H9 (cell line): Measurements from ENCODE around the gene PRKD2. TPM values are rescaled to one million over a fixed set of nuclear protein-coding genes. Genes with fewer than 3 reads are reported as not detected.

Source experiments
- DNase-seq: peaks from one replicate; pipeline ENCODE4 v3.0.0-alpha.2; 2017
- H2AFZ ChIP-seq: one replicate; pipeline ENCODE4 v1.6.1; 2013; ENCODE audit warnings: mild to moderate bottlenecking, low read length, control low read depth, moderate library complexity
- H2AK5ac ChIP-seq: 2 replicates; pipeline ENCODE4 v1.6.1; 2013; ENCODE audit warnings: low read length, control low read depth, mixed read lengths; ENCODE audit not compliant: insufficient read length
- H2BK120ac ChIP-seq: one replicate; pipeline ENCODE4 v1.6.1; 2013; ENCODE audit warnings: low read depth, mild to moderate bottlenecking, low read length, control low read depth, inconsistent platforms; ENCODE audit not compliant: poor library complexity, severe bottlenecking
- H2BK12ac ChIP-seq: 2 replicates; pipeline ENCODE4 v1.6.1; 2013; ENCODE audit warnings: low read length, control low read depth, mixed read lengths, low read depth; ENCODE audit not compliant: insufficient read length
- H2BK15ac ChIP-seq: 2 replicates; pipeline ENCODE4 v1.6.1; 2013; ENCODE audit warnings: low read depth, low read length, control low read depth
- H2BK20ac ChIP-seq: one replicate; pipeline ENCODE4 v1.6.1; 2013; ENCODE audit warnings: low read depth, mild to moderate bottlenecking, low read length, control low read depth, inconsistent platforms; ENCODE audit not compliant: poor library complexity, severe bottlenecking
- H2BK5ac ChIP-seq: 2 replicates; pipeline ENCODE4 v1.6.1; 2013; ENCODE audit warnings: low read length, control low read depth, mixed read lengths; ENCODE audit not compliant: insufficient read length
- H3K14ac ChIP-seq: 2 replicates; pipeline ENCODE4 v1.6.1; 2013; ENCODE audit warnings: low read length, control low read depth; ENCODE audit not compliant: insufficient read depth
- H3K18ac ChIP-seq: 2 replicates; pipeline ENCODE4 v1.6.1; 2013; ENCODE audit warnings: low read depth, mild to moderate bottlenecking, mixed read lengths, low read length, control low read depth; ENCODE audit not compliant: insufficient read length
- H3K23ac ChIP-seq: 2 replicates; pipeline ENCODE4 v1.6.1; 2013; ENCODE audit warnings: low read length, control low read depth, mixed read lengths, low read depth; ENCODE audit not compliant: insufficient read length
- H3K23me2 ChIP-seq: 2 replicates; pipeline ENCODE4 v1.6.1; 2013; ENCODE audit warnings: low read depth, mild to moderate bottlenecking, mixed read lengths, low read length, control low read depth; ENCODE audit not compliant: insufficient read length, poor library complexity, severe bottlenecking
- H3K27ac ChIP-seq: 2 replicates; pipeline ENCODE4 v1.5.1; 2013; ENCODE audit warnings: low read length, control low read depth, mixed read lengths, low read depth; ENCODE audit not compliant: insufficient read length
- H3K27me3 ChIP-seq: 2 replicates; pipeline ENCODE4 v1.6.1; 2013; ENCODE audit warnings: low read length, control low read depth, inconsistent platforms; ENCODE audit not compliant: insufficient read depth
- H3K4ac ChIP-seq: 2 replicates; pipeline ENCODE4 v1.6.1; 2013; ENCODE audit warnings: low read depth, mild to moderate bottlenecking, control low read depth, inconsistent platforms, low read length, moderate library complexity
- H3K4me1 ChIP-seq: 2 replicates; pipeline ENCODE4 v1.6.1; 2013; ENCODE audit warnings: low read length, control low read depth, inconsistent platforms; ENCODE audit not compliant: insufficient read depth
- H3K4me2 ChIP-seq: 2 replicates; pipeline ENCODE4 v1.6.1; 2013; ENCODE audit warnings: low read length, control low read depth, mixed read lengths; ENCODE audit not compliant: insufficient read length, insufficient read depth
- H3K56ac ChIP-seq: 2 replicates; pipeline ENCODE4 v1.6.1; 2013; ENCODE audit warnings: low read depth, mild to moderate bottlenecking, mixed read lengths, low read length, control low read depth; ENCODE audit not compliant: insufficient read length
- H3K79me1 ChIP-seq: 2 replicates; pipeline ENCODE4 v1.6.1; 2013; ENCODE audit warnings: low read depth, mild to moderate bottlenecking, moderate library complexity, low read length, control low read depth, inconsistent platforms; ENCODE audit not compliant: insufficient read depth, poor library complexity, severe bottlenecking
- H3K79me2 ChIP-seq: 2 replicates; pipeline ENCODE4 v1.6.1; 2013; ENCODE audit warnings: low read length, control low read depth, inconsistent platforms; ENCODE audit not compliant: insufficient read depth
- H3K9ac ChIP-seq: 2 replicates; pipeline ENCODE4 v1.6.1; 2013; ENCODE audit warnings: low read length, control low read depth, mixed read lengths; ENCODE audit not compliant: insufficient read length; ENCODE audit errors: extremely low read depth
- H3K9me3 ChIP-seq: one replicate; pipeline ENCODE4 v1.6.1; 2013; ENCODE audit warnings: low read depth, low read length, inconsistent platforms; ENCODE audit not compliant: control insufficient read depth
- H3T11ph ChIP-seq: one replicate; pipeline ENCODE4 v1.6.1; 2013; ENCODE audit warnings: mild to moderate bottlenecking, low read length, control low read depth, inconsistent platforms
- H4K20me1 ChIP-seq: one replicate; pipeline ENCODE4 v1.6.1; 2013; ENCODE audit not compliant: control insufficient read depth, insufficient read length, insufficient read depth
- H4K5ac ChIP-seq: 2 replicates; pipeline ENCODE4 v1.6.1; 2013; ENCODE audit warnings: low read depth, mild to moderate bottlenecking, mixed read lengths, low read length, control low read depth; ENCODE audit not compliant: insufficient read length
- H4K8ac ChIP-seq: replicated peaks from 2 replicates; pipeline ENCODE4 v1.6.1; 2013; ENCODE audit warnings: low read length, control low read depth, mixed read lengths, low read depth; ENCODE audit not compliant: insufficient read length
- H4K91ac ChIP-seq: 2 replicates; pipeline ENCODE4 v1.6.1; 2013; ENCODE audit warnings: low read depth, mild to moderate bottlenecking, moderate library complexity, mixed read lengths, low read length, control low read depth; ENCODE audit not compliant: insufficient read length
- H3K27ac Mint-ChIP-seq, 3 experiments: 2 replicates in 2 of 3; 3 replicates in 1 of 3; pipeline ENCODE4 v1.8.0; 2020 to 2021; ENCODE audit warnings: mixed read lengths in 3 of 3, mild to moderate bottlenecking in 1 of 3, moderate library complexity in 1 of 3
- H3K27me3 Mint-ChIP-seq: 2 replicates; pipeline ENCODE4 v1.8.0; 2021; ENCODE audit warnings: low read depth, mild to moderate bottlenecking, moderate library complexity, mixed read lengths
- H3K36me3 Mint-ChIP-seq, 3 experiments: 2 replicates in 2 of 3; 3 replicates in 1 of 3; pipeline ENCODE4 v1.8.0; 2020 to 2021; ENCODE audit warnings: low read depth in 3 of 3, mixed read lengths in 3 of 3; ENCODE audit not compliant: insufficient read depth in 1 of 3
- H3K4me1 Mint-ChIP-seq, 2 experiments: 2 replicates each; pipeline ENCODE4 v1.8.0; 2020; ENCODE audit warnings: mixed read lengths in 2 of 2
- H3K4me3 Mint-ChIP-seq, 2 experiments: 2 replicates in 1 of 2; 3 replicates in 1 of 2; pipeline ENCODE4 v1.8.0; 2020 to 2021; ENCODE audit warnings: mild to moderate bottlenecking in 2 of 2, mixed read lengths in 2 of 2, moderate library complexity in 1 of 2
- H3K9me3 Mint-ChIP-seq, 2 experiments: 2 replicates in 1 of 2; 3 replicates in 1 of 2; pipeline ENCODE4 v1.8.0; 2020; ENCODE audit warnings: mild to moderate bottlenecking in 2 of 2, mixed read lengths in 2 of 2, moderate library complexity in 1 of 2
- CTCF ChIP-seq: fragments of 200-600 bp; sonication (generic); conservative IDR thresholded peaks from 3 replicates; pipeline ENCODE4 v1.8.0; 2021; ENCODE audit warnings: antibody characterized with exemption, mild to moderate bottlenecking
- WGBS: extraction: QIAGEN DNeasy Blood & Tissue Kit; methylation state at CpG from one replicate; pipeline ENCODE4 v1.1.7; 2013; ENCODE audit warnings: missing lambda C conversion rate, low lambda C conversion rate, mixed read lengths; ENCODE audit not compliant: insufficient read length; ENCODE audit errors: extremely low coverage; 5-methylcytosine and 5-hydroxymethylcytosine counted together
- total RNA-seq: library from RNA; stranded (reverse); gene quantifications from 2 replicates; pipeline ENCODE4 v1.2.1, GENCODE V29; 2021

The PRKD2 gene
- total RNA-seq, 1 experiment from 2014 or later, result 60.7 TPM

- Mint-ChIP-seq H3K36me3 (no peaks in the 10 kb centered on the region), H3K9me3 (no peaks in the 10 kb centered on the region), H3K4me1 (peaks cover 22 to 30% of the 10 kb centered on the region in 2 experiments), H3K27ac (no peak overlapping the region), H3K4me3 (peak overlapping the region; percentile 64 to 91), H3K27me3 (peaks cover 45% of the 10 kb centered on the region)
- H3K56ac ChIP-seq, result no peak overlapping the region
- H4K20me1 ChIP-seq, result no peaks in the 10 kb centered on the region
- no peak overlapping the region for H3K27ac ChIP-seq
- no peak overlapping the region for H3K14ac ChIP-seq
- H3K4me1 ChIP-seq, result peaks cover 7% of the 10 kb centered on the region; the same call in 1 of the 2 replicates
- no peaks in the 10 kb centered on the region for H3K79me1 ChIP-seq
- H2AK5ac ChIP-seq, result no peak overlapping the region
- no peak overlapping the region for H3K18ac ChIP-seq
- H3K27me3 ChIP-seq, result peaks cover 28% of the 10 kb centered on the region
- no peaks in the 10 kb centered on the region for H3K9me3 ChIP-seq
- H3K79me2 ChIP-seq, result no peaks in the 10 kb centered on the region
- no peak overlapping the region for H2AFZ ChIP-seq
- DNase-seq, result peak; percentile 61
- no peak overlapping the region for H3T11ph ChIP-seq
- H3K4me2 ChIP-seq, result peak overlapping the region; percentile 59
- H3K9ac ChIP-seq, result no peak overlapping the region
- H4K8ac ChIP-seq, result no peak overlapping the region
- H2BK120ac ChIP-seq, result no peak overlapping the region
- TF ChIP-seq CTCF, result no peak
- H2BK5ac ChIP-seq, result no peak overlapping the region
- H3K4ac ChIP-seq, result no peak overlapping the region
- no peak overlapping the region for H2BK12ac ChIP-seq
- no CpG with 5 or more reads among the region's 23 CpGs for WGBS
- no peak overlapping the region for H2BK15ac ChIP-seq
- H3K23ac ChIP-seq, result no peak overlapping the region
- no peak overlapping the region for H4K91ac ChIP-seq
- no peak overlapping the region for H2BK20ac ChIP-seq
- H3K23me2 ChIP-seq, result peaks cover 18% of the 10 kb centered on the region
- H4K5ac ChIP-seq, result no peak overlapping the region
Observed at GRCh38 chr19:46634656-46635218, 82.2 kb downstream of the PRKD2 start.
